ENCODE data around the gene SLAMF1. TPM values are rescaled to one million over a fixed set of nuclear protein-coding genes. Genes with fewer than 3 reads are reported as not detected.
"Not testable (repeated sequence)": the region's sequence is repeated elsewhere in the genome, so short reads cannot be mapped to it uniquely, and the experiment has no call there.

The SLAMF1 gene
- total RNA-seq: 10 to 100 TPM; 39.8 to 41.6 TPM

GRCh38 chr1:160646711-160647328, at the start of gene SLAMF1:
Gene SLAMF1 (minus strand): TSS chr1:160647044. CDS start chr1:160646945, 99 bp downstream.
- peak within 1 kb of the TSS; percentile 98 for H3K27ac Mint-ChIP-seq
- H3K4me3 Mint-ChIP-seq: peak within 1 kb of the TSS; percentile 96
- H3K4me1 Mint-ChIP-seq: peaks cover 61% of the 10 kb centered on the region
- no peaks in the 10 kb centered on the region for H3K27me3 Mint-ChIP-seq
- H3K36me3 Mint-ChIP-seq: peaks cover 64% of the 10 kb centered on the region
- peak; percentile 39 for DNase-seq
- peaks cover 4% of the 10 kb centered on the region for H3K9me3 Mint-ChIP-seq

- H3K9me3 Mint-ChIP-seq, DNase-seq, H3K27me3 Mint-ChIP-seq: not testable (repeated sequence)
- H3K4me3 Mint-ChIP-seq: peak overlapping the region; percentile 20
- peaks cover 65% of the 10 kb centered on the region for H3K4me1 Mint-ChIP-seq
- peak overlapping the region; percentile 83 for H3K27ac Mint-ChIP-seq
- H3K36me3 Mint-ChIP-seq: peaks cover 66% of the 10 kb centered on the region
Observed at GRCh38 chr1:160692390-160692789, 45.5 kb upstream of the SLAMF1 start.

GRCh38 chr1:160685266-160685665, 38.4 kb upstream of the SLAMF1 start:
- Mint-ChIP-seq H3K27me3 (no peaks in the 10 kb centered on the region), H3K27ac (peak overlapping the region; percentile 97), H3K4me1 (peaks cover 83% of the 10 kb centered on the region), H3K36me3 (peaks cover 97% of the 10 kb centered on the region), H3K9me3 (peaks cover 7% of the 10 kb centered on the region), H3K4me3 (peak overlapping the region; percentile 72)
- DNase-seq: no peak

DNA sequence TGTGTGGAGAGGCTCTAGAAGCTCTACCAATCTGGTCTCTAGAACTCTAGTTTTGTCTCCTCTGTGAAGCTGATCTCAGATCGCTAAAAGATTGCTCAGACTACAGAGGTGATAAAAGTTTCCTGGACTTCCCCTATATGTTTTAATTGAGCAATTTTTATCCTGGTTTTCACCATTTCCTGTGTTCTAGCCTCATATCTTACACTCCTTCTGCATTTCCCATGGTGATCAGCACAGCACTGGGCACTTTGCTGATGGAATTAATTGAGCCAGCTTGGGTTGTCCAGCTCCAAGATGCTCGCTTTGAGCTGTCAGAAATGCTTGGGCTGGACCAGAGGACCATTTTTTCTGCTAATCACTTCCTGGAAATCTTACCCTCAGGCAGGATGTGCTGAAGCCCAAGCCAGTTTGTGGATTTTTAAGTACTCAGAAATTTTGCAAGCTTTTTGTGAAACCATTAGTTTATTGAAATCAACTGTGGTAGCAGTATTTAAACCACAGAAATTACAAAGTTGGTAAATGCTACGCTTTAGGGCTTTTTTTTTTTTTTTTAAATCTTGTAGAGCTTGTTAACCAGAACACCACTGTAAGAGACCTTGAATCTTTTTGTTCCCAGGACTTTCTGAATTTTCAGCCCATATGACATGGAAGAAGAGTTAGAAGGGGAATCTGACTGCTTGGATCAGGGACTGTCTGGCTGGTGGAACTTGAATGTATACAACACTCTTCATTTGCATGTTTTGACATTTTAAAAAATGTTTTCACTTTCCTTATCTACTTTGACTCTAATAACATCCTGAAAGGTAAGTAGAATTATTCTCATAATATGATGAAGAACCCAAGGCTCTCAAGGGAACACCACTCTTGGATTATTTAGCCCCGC, 36.4 kb upstream of the SLAMF1 start:
- DNase-seq: no peak
- peaks cover 91% of the 10 kb centered on the region for H3K36me3 Mint-ChIP-seq

GRCh38 chr1:160681891-160682140, 35.0 kb upstream of the SLAMF1 start:
- H3K27ac Mint-ChIP-seq: peak overlapping the region; percentile 97
- H3K4me3 Mint-ChIP-seq: peak overlapping the region; percentile 30
- peaks cover 3% of the 10 kb centered on the region for H3K9me3 Mint-ChIP-seq
- peaks cover 90% of the 10 kb centered on the region for H3K36me3 Mint-ChIP-seq
- peaks cover 72% of the 10 kb centered on the region for H3K4me1 Mint-ChIP-seq
- H3K27me3 Mint-ChIP-seq: no peaks in the 10 kb centered on the region
- no peak for DNase-seq

More for the DNA sequence above, 36.4 kb upstream of the SLAMF1 start:
- H3K4me1 Mint-ChIP-seq: peaks cover 73% of the 10 kb centered on the region
- H3K9me3 Mint-ChIP-seq: peaks cover 7% of the 10 kb centered on the region
- peak overlapping the region; percentile 97 for H3K27ac Mint-ChIP-seq
- peak overlapping the region; percentile 72 for H3K4me3 Mint-ChIP-seq
- H3K27me3 Mint-ChIP-seq: no peaks in the 10 kb centered on the region

DNA sequence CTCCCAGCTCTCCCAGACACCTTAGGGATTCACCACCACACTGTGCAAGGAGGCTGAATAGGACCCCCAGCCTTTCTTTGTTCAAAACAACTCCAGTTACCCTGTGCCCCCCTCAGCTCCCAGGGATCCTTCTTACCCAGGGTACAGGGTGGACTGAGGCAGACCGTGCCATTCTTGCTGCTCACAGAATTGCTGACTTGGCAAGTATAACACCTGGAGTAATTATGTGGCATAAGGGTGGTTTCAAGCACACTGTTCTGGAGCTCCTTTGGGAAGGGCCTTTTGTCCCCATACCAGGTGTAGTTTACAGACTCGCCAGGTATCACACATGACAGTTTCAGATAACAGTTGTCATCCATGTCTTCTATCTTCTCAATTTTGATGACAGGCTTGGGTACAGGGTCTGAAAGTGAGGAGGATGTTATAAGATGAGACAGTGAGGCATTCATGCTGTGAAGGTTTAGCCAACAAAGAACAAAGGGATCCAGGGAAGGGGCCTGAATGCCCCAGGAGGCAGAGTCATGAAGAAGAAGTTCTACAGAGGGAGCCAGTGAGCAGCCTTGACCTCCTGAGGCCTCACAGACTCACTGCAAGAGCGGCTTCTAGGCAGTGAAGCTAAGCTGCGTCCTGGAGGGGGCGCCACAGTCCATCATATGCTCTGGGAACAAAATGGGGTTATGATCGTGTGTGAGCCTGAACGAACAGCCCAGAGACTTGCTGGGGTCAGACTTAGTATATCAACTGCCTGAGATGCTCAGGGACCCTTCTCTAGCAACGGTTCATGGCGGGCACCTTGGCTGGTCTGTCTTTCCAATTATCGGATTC, 34.4 kb upstream of the SLAMF1 start:
- no peak overlapping the region for H3K4me3 Mint-ChIP-seq
- peaks cover 70% of the 10 kb centered on the region for H3K4me1 Mint-ChIP-seq
- DNase-seq: peak; percentile 83

DNA sequence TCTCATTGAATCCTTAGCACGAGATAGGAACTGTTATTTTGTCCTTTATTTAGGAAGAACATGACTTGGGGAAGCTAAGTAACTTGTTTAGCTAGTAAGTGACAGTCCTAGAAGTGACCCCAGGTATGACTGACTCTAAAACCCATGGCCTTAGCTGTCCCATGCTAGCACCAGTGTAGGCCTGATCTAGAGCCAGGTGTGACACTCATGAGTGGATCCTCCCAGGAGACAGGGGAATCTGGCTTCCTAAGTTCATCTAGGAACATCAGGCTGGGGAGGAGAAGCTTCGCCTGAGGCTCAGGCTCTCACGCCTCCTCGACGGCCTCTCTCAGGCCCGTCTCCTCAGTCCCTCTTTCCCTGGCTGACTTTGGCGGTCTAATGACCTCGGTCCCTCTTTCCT, 33.6 kb upstream of the SLAMF1 start:
- Mint-ChIP-seq H3K4me3 (no peak overlapping the region), H3K4me1 (peaks cover 69% of the 10 kb centered on the region), H3K36me3 (peaks cover 80% of the 10 kb centered on the region), H3K27ac (peak overlapping the region; percentile 75), H3K9me3 (no peaks in the 10 kb centered on the region), H3K27me3 (no peaks in the 10 kb centered on the region)
- no peak for DNase-seq

More for the DNA sequence above, 34.4 kb upstream of the SLAMF1 start:
- H3K27me3 Mint-ChIP-seq: no peaks in the 10 kb centered on the region
- H3K9me3 Mint-ChIP-seq: no peaks in the 10 kb centered on the region
- H3K36me3 Mint-ChIP-seq: peaks cover 85% of the 10 kb centered on the region
- peak overlapping the region; percentile 97 for H3K27ac Mint-ChIP-seq

GRCh38 chr1:160679893-160680292, 33.0 kb upstream of the SLAMF1 start:
- H3K4me3 Mint-ChIP-seq: no peak overlapping the region
- peaks cover 75% of the 10 kb centered on the region for H3K36me3 Mint-ChIP-seq
- H3K27me3 Mint-ChIP-seq: no peaks in the 10 kb centered on the region

DNA sequence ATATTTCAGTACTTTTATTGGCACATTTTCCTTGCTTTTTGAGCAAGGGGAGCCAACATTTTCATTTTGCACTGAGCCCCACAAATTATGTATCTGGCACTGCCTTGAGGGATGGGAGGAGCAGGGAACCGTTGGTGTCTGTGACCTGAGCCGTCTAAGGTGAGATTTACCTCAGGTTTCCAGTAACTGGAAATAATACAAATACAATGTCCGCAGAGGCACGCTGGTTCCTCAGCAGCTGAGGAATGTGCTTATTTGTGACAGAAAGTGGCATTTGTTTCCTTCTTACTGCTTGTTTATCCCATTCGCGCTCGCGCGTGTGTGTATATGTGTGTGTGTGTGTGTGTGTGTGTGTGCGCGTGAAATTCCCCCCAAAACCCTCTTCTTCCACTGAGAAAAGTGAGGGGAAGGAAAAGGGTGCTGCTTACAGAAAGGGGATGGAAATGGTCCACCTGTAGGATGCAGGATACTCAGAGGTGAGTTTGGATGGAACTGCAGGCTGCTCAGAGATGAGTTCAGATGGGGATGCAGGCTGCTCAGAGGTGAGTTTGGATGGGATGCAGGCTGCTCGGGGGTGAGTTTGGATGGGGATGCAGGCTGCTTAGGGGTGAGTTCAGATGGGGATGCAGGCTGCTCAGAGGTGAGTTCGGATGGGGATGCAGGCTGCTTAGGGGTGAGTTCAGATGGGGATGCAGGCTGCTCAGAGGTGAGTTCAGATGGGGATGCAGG, 30.2 kb upstream of the SLAMF1 start:
- H3K27me3 Mint-ChIP-seq: no peaks in the 10 kb centered on the region
- H3K9me3 Mint-ChIP-seq: no peaks in the 10 kb centered on the region
- no peak for DNase-seq
- H3K4me3 Mint-ChIP-seq: no peak overlapping the region
- H3K36me3 Mint-ChIP-seq: peaks cover 51% of the 10 kb centered on the region
- H3K4me1 Mint-ChIP-seq: peaks cover 38% of the 10 kb centered on the region
- peak overlapping the region; percentile 43 for H3K27ac Mint-ChIP-seq

More at GRCh38 chr1:160679893-160680292, 33.0 kb upstream of the SLAMF1 start:
- Mint-ChIP-seq H3K9me3 (no peaks in the 10 kb centered on the region), H3K4me1 (peaks cover 64% of the 10 kb centered on the region), H3K27ac (peak overlapping the region; percentile 75)
- DNase-seq: no peak

DNA sequence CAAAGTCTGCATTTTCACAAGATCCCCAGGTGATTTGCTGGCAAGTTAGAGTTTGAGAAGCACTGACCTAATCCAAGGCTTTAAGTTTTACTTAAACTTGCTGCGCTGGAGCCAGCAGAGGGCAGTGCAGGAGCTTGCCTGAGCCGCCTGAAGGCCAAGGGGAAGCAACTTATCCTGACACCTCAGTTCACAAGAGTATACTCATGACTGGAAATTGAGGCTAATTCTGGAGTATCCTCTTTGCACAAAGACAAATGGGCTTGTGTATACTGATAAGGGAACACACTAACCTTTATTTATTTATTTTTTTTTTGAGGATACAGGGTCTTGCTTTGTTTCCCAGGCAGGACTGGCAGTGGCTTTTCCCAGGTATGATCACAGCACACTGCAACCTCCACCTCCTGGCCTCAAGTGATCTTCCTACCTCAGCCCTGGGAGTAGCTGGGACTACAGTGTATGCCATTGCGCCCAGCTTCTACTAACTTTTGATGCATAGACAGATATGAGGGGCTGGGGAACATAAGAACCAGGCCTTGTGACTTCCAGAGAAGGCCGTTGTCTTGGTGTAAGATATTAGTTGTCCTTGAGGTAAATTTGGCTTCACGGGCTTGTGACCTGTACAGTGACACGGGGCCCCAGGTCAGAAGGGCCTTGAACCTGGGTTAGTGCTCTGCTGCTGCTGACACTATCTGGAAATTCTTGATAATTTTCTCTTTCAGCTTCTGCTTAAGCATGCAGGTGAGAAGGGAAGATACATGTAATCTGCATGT, 29.0 kb upstream of the SLAMF1 start:
- no peak overlapping the region for H3K4me3 Mint-ChIP-seq
- DNase-seq: peak; percentile 69
- peaks cover 35% of the 10 kb centered on the region for H3K4me1 Mint-ChIP-seq
- H3K27me3 Mint-ChIP-seq: no peaks in the 10 kb centered on the region
- H3K36me3 Mint-ChIP-seq: peaks cover 43% of the 10 kb centered on the region
- H3K27ac Mint-ChIP-seq: peak overlapping the region; percentile 66
- no peaks in the 10 kb centered on the region for H3K9me3 Mint-ChIP-seq

- Mint-ChIP-seq H3K27ac (no peak overlapping the region), H3K27me3 (no peaks in the 10 kb centered on the region), H3K4me3 (no peak overlapping the region), H3K9me3 (peaks cover 4% of the 10 kb centered on the region), H3K4me1 (peaks cover 29% of the 10 kb centered on the region), H3K36me3 (peaks cover 41% of the 10 kb centered on the region)
- no peak for DNase-seq
Observed at GRCh38 chr1:160674415-160674814, 27.6 kb upstream of the SLAMF1 start.

DNA sequence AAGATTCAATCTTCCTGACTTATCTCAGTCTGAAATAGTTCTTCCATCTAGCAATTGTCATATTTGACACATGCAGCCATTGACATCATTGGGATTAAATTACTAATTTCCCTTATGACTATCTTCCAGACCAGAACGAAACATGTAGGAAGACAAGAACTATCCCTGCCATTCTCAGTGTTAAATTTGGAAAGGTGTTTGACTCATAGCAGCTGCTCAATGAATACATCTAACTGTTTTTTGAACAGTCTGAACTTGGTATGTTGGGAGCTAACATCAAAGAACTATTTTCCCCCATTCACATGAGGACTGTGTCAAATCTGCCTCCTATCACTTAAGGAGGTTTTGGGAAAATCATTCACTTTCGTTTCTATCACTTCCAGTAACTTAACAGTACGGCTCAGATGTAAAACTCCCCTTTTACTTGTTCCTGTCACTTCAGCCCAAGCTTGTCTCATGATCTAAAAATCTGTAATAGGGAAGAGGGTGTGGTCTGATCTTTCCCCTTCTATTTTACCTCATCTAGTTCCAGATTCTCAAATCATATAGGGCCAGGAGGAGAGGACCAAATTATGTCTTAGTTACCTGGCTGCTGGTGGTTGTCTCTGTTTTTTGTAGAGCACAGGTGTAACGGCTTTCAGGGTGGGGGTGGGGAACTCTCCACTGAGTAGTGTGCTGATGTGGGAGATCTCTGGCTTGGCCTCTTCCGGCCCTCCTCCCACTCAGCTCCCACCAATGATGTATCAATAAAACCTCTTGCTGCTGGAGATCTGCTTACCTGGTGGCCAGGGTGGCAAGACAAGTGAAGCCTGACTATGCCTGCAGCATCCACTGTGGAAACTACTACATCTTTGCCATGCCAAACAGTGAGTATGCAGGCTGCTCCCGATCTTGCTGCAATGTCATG, 26.2 kb upstream of the SLAMF1 start:
- H3K9me3 Mint-ChIP-seq: peaks cover 6% of the 10 kb centered on the region
- peaks cover 26% of the 10 kb centered on the region for H3K4me1 Mint-ChIP-seq
- no peak overlapping the region for H3K4me3 Mint-ChIP-seq
- peak; percentile 15 for DNase-seq
- H3K36me3 Mint-ChIP-seq: peaks cover 37% of the 10 kb centered on the region
- no peaks in the 10 kb centered on the region for H3K27me3 Mint-ChIP-seq
- H3K27ac Mint-ChIP-seq: no peak overlapping the region

All from activated naive CD8-positive, alpha-beta T cell treated with anti-CD3 and anti-CD28 coated beads for 36 hours (primary cell).